H1 (cell line): ENCODE results near the gene NKD2. TPM values are rescaled to one million over a fixed set of nuclear protein-coding genes. Genes with fewer than 3 reads are reported as not detected.

ENCODE experiments used
- ASH2L ChIP-seq: fragments of 200-600, 300-600 bp; sonication (generic); IDR thresholded peaks from one replicate; pipeline ENCODE4 v1.7.1; 2017; ENCODE audit warnings: low read length
- CHD7 ChIP-seq: fragments of 300-600 bp; sonication (generic); IDR thresholded peaks from 2 replicates; pipeline ENCODE4 v1.7.1; 2012; ENCODE audit warnings: low read length, moderate library complexity, mild to moderate bottlenecking, inconsistent platforms; ENCODE audit not compliant: insufficient replicate concordance
- CREB1 ChIP-seq: IDR thresholded peaks from 2 replicates; pipeline ENCODE4 v1.6.1; 2012; ENCODE audit warnings: inconsistent platforms
- CTCF ChIP-seq, 3 experiments: IDR thresholded peaks; 1 replicate in 2 of 3; 2 replicates in 1 of 3; pipeline versions ENCODE4 v1.5.1 to v1.6.1; 2011; ENCODE audit warnings: low read length in 3 of 3, mild to moderate bottlenecking in 3 of 3, inconsistent platforms in 2 of 3, low read depth in 1 of 3, moderate library complexity in 1 of 3; ENCODE audit not compliant: insufficient read depth in 1 of 3; ENCODE audit errors: control extremely low read depth in 1 of 3
- RFX5 ChIP-seq: IDR thresholded peaks from 2 replicates; pipeline ENCODE4 v1.6.1; 2011; ENCODE audit warnings: low read depth, low read length, improper control_type of control experiment, borderline replicate concordance
- USF2 ChIP-seq: IDR thresholded peaks from 2 replicates; pipeline ENCODE4 v1.6.1; 2011; ENCODE audit warnings: low read length, improper control_type of control experiment
- polyA plus RNA-seq, 7 experiments: library from polyadenylated mRNA; depleted of rRNA in 3 of 7; stranded (reverse) in 5 of 7; unstranded in 2 of 7; fragments of >200 nt in 5 of 7; fragments of 200-250 nt in 2 of 7; gene quantifications; 1 replicate in 5 of 7; 2 replicates in 1 of 7; 4 replicates in 1 of 7; pipeline versions ENCODE4 v1.2.1 to v1.2.3, GENCODE V29; 2011 to 2013; ENCODE audit warnings: missing spikeins in 2 of 7, mixed read lengths in 2 of 7
- total RNA-seq: library from RNA; stranded (reverse); fragmentation: NEBNext Ultra II Directional; extraction: Animal tissue kit (Norgen Biotek cat#: 25700); gene quantifications from 2 replicates; pipeline ENCODE4 v1.2.1, GENCODE V29; 2021

The NKD2 gene
- total and polyA plus RNA-seq, 2 of the 8 experiments (the other 6 are each of a cell fraction or from before 2014, with no cell fraction given) = 5.5 to 7.9 TPM

- TF ChIP-seq CHD7 (no peak), CREB1 (no peak), RFX5 (no peak), USF2 (no peak), ASH2L (no peak), CTCF (IDR thresholded peaks at IDR 0.05; ENCODE audit: control extremely low read depth in 1 of 3, insufficient read depth in 1 of 3, low read depth in 1 of 3, low read length in 3 of 3) (no peak)
- TF ChIP-seq, all 59 proteins: peak for 0
These were observed 25.0 kb upstream of the NKD2 start (continued) for GRCh38 chr5:983568-983967.
